ENCODE measurements around the gene PON2. TPM values are rescaled to one million over a fixed set of nuclear protein-coding genes. Genes with fewer than 3 reads are reported as not detected.

PON2 gene
- total and polyA plus RNA-seq, 2 donors (not counting 1 experiment from before 2014, with no cell fraction given): 7.5 to 8.3 TPM

- Histone ChIP-seq H3K27ac (ENCODE audit: low read length in 2 of 2) (no peak overlapping the region), H4K20me1 (ENCODE audit: control insufficient read depth, insufficient read depth, low read length, poor library complexity, severe bottlenecking) (no peaks in the 10 kb centered on the region), H3K9ac (ENCODE audit: low read length) (no peak overlapping the region), H2AFZ (ENCODE audit: insufficient read depth, low read depth, low read length, poor library complexity, severe bottlenecking) (no peak overlapping the region), H3K4me1 (ENCODE audit: control insufficient read depth in 2 of 2, insufficient read depth in 2 of 2, low read length in 2 of 2) (no peaks in the 10 kb centered on the region), H3K27me3 (replicated peaks in 1 of 4; ENCODE audit: control extremely low read depth in 1 of 4, control insufficient read depth in 3 of 4, insufficient read depth in 4 of 4, low read length in 3 of 4) (peaks cover 0 to 3% (median 0%) of the 10 kb centered on the region in 4 experiments), H3K36me3 (replicated peaks in 1 of 2; ENCODE audit: control extremely low read depth in 1 of 2, control insufficient read depth in 1 of 2, extremely low read depth in 1 of 2, insufficient read depth in 2 of 2, low read length in 1 of 2) (no peaks in the 10 kb centered on the region), H3K79me2 (ENCODE audit: control insufficient read depth, insufficient read depth, low read length) (no peaks in the 10 kb centered on the region), H3K4me3 (ENCODE audit: control extremely low read depth in 1 of 5, extremely low read depth in 1 of 5, insufficient read depth in 1 of 5, low read depth in 2 of 5, low read length in 4 of 5) (no peak overlapping the region), H3K4me2 (replicated peaks; ENCODE audit: low read depth, low read length, poor library complexity, severe bottlenecking) (no peak overlapping the region), H3K9me3 (ENCODE audit: control extremely low read depth in 1 of 3, control insufficient read depth in 2 of 3, insufficient read depth in 1 of 3, low read length in 2 of 3) (no peaks in the 10 kb centered on the region)
- Mint-ChIP-seq H3K27me3 (peaks cover 16% of the 10 kb centered on the region), H3K27ac (no peak overlapping the region), H3K4me1 (no peaks in the 10 kb centered on the region), H3K4me3 (no peak overlapping the region), H3K9me3 (ENCODE audit: insufficient read depth) (no peaks in the 10 kb centered on the region)
- intact Hi-C loops (cut with micrococcal nuclease): no loop called here
- ChIA-PET CTCF (no interaction called here), POLR2A (no interaction called here)
- ATAC-seq (ENCODE audit: low read depth) (no peak), DNase-seq (no peak)
- 80% methylated on average over 1 of the region's 1 CpG for WGBS (ENCODE audit: insufficient coverage)
- no peak for TF ChIP-seq EZH2 (IDR thresholded peaks at IDR 0.05; ENCODE audit: borderline replicate concordance, insufficient read depth, low read depth, low read length, poor library complexity, severe bottlenecking)
- TF ChIP-seq CTCF (IDR thresholded peaks at IDR 0.05): no peak
These were observed 67.2 kb downstream of the PON2 start for GRCh38 chr7:95367606-95368005.

- H3K4me3 ChIP-seq (ENCODE audit: control extremely low read depth in 1 of 5, extremely low read depth in 1 of 5, insufficient read depth in 1 of 5, low read depth in 2 of 5, low read length in 4 of 5): no peak overlapping the region
- no peak overlapping the region for H3K27ac ChIP-seq (ENCODE audit: low read length in 2 of 2)
- no peaks in the 10 kb centered on the region for H3K36me3 ChIP-seq (replicated peaks in 1 of 2; ENCODE audit: control extremely low read depth in 1 of 2, control insufficient read depth in 1 of 2, extremely low read depth in 1 of 2, insufficient read depth in 2 of 2, low read length in 1 of 2)
- H3K9ac ChIP-seq (ENCODE audit: low read length): no peak overlapping the region
- no peaks in the 10 kb centered on the region for H4K20me1 ChIP-seq (ENCODE audit: control insufficient read depth, insufficient read depth, low read length, poor library complexity, severe bottlenecking)
- H3K4me1 ChIP-seq (ENCODE audit: control insufficient read depth in 2 of 2, insufficient read depth in 2 of 2, low read length in 2 of 2): no peaks in the 10 kb centered on the region
- Mint-ChIP-seq H3K4me3 (no peak overlapping the region), H3K27ac (no peak overlapping the region), H3K27me3 (peaks cover 24% of the 10 kb centered on the region), H3K9me3 (ENCODE audit: insufficient read depth) (no peaks in the 10 kb centered on the region), H3K4me1 (no peaks in the 10 kb centered on the region)
- H3K27me3 ChIP-seq (replicated peaks in 1 of 4; ENCODE audit: control extremely low read depth in 1 of 4, control insufficient read depth in 3 of 4, insufficient read depth in 4 of 4, low read length in 3 of 4): peaks cover 0 to 3% (median 0%) of the 10 kb centered on the region in 4 experiments
- ATAC-seq (ENCODE audit: low read depth): no peak
- WGBS (ENCODE audit: insufficient coverage): 100% methylated on average over 1 of the region's 1 CpG
- intact Hi-C loops (cut with micrococcal nuclease): no loop called here
- H3K9me3 ChIP-seq (ENCODE audit: control extremely low read depth in 1 of 3, control insufficient read depth in 2 of 3, insufficient read depth in 1 of 3, low read length in 2 of 3): no peaks in the 10 kb centered on the region
- ChIA-PET POLR2A (no interaction called here), CTCF (no interaction called here)
- no peaks in the 10 kb centered on the region for H3K79me2 ChIP-seq (ENCODE audit: control insufficient read depth, insufficient read depth, low read length)
- no peak overlapping the region for H3K4me2 ChIP-seq (replicated peaks; ENCODE audit: low read depth, low read length, poor library complexity, severe bottlenecking)
- H2AFZ ChIP-seq (ENCODE audit: insufficient read depth, low read depth, low read length, poor library complexity, severe bottlenecking): no peak overlapping the region
- no peak for DNase-seq
- TF ChIP-seq EZH2 (IDR thresholded peaks at IDR 0.05; ENCODE audit: borderline replicate concordance, insufficient read depth, low read depth, low read length, poor library complexity, severe bottlenecking): no peak
- TF ChIP-seq CTCF (IDR thresholded peaks at IDR 0.05): no peak
These were observed 69.7 kb downstream of the PON2 start for GRCh38 chr7:95365151-95365550.
